ENCODE data around the gene SPG7. TPM values are rescaled to one million over a fixed set of nuclear protein-coding genes. Genes with fewer than 3 reads are reported as not detected.
"Not testable (repeated sequence)": the region's sequence is repeated elsewhere in the genome, so short reads cannot be mapped to it uniquely, and the experiment has no call there.

SPG7 gene
- total RNA-seq, 3 donors from 2014 or later (not counting 1 experiment from before 2014, with no cell fraction given) = 142 to 195 (median 180) TPM

- peak in 2 of 3 donors; percentile 62 to 68 for ATAC-seq
- Mint-ChIP-seq H3K27me3 (ENCODE audit: low read depth in 2 of 2) (no peaks in the 10 kb centered on the region), H3K4me3 (no peak overlapping the region), H3K4me1 (no peaks in the 10 kb centered on the region), H3K27ac (peak overlapping the region in 1 of 2 donors; percentile 47), H3K9me3 (no peaks in the 10 kb centered on the region), H3K36me3 (no peaks in the 10 kb centered on the region)
- TF ChIP-seq CTCF (IDR thresholded peaks at IDR 0.05) = no peak
- H3K36me3 ChIP-seq (ENCODE audit: control insufficient read depth, insufficient read depth, low read length) = no peaks in the 10 kb centered on the region
- 95% methylated on average over 10 of the region's 25 CpGs for WGBS (ENCODE audit: insufficient coverage)
- no peaks in the 10 kb centered on the region for H3K9me3 ChIP-seq (ENCODE audit: control insufficient read depth, insufficient read depth, low read length)
- peak in 1 of 2 donors; percentile 51 for DNase-seq
- intact Hi-C loops (cut with micrococcal nuclease) = no loop called here
- no peak overlapping the region for H3K4me3 ChIP-seq (ENCODE audit: low read length)
- H3K27me3 ChIP-seq (ENCODE audit: control insufficient read depth, insufficient read depth, low read length) = no peaks in the 10 kb centered on the region
- no peaks in the 10 kb centered on the region for H3K4me1 ChIP-seq (ENCODE audit: control insufficient read depth, insufficient read depth, low read length)
- H3K27ac ChIP-seq (ENCODE audit: low read length) = no peak overlapping the region
Observed at GRCh38 chr16:89586853-89587252, 78.7 kb downstream of the SPG7 start.

- DNase-seq; H3K4me1 ChIP-seq (ENCODE audit: control insufficient read depth, insufficient read depth, low read length); H3K4me3 Mint-ChIP-seq; intact Hi-C loops (cut with micrococcal nuclease); H3K36me3 Mint-ChIP-seq; H3K9me3 ChIP-seq (ENCODE audit: control insufficient read depth, insufficient read depth, low read length); H3K27ac ChIP-seq (ENCODE audit: low read length); H3K4me1 Mint-ChIP-seq; H3K9me3 Mint-ChIP-seq; H3K27ac Mint-ChIP-seq; H3K36me3 ChIP-seq (ENCODE audit: control insufficient read depth, insufficient read depth, low read length); ATAC-seq; H3K27me3 ChIP-seq (ENCODE audit: control insufficient read depth, insufficient read depth, low read length); H3K27me3 Mint-ChIP-seq (ENCODE audit: low read depth in 2 of 2); H3K4me3 ChIP-seq (ENCODE audit: low read length): not testable (repeated sequence)
- 97% methylated on average over 20 of the region's 36 CpGs for WGBS (ENCODE audit: insufficient coverage)
Observed at GRCh38 chr16:89587676-89588075, 79.5 kb downstream of the SPG7 start.

GRCh38 chr16:89588413-89589109 lies 80.4 kb downstream of the SPG7 start:
- no peak overlapping the region for H3K27ac ChIP-seq (ENCODE audit: low read length)
- no peaks in the 10 kb centered on the region for H3K27me3 ChIP-seq (ENCODE audit: control insufficient read depth, insufficient read depth, low read length)
- 96% methylated on average over 22 of the region's 26 CpGs for WGBS (ENCODE audit: insufficient coverage)
- no peak for TF ChIP-seq CTCF (IDR thresholded peaks at IDR 0.05)
- Mint-ChIP-seq H3K9me3 (no peaks in the 10 kb centered on the region), H3K27ac (no peak overlapping the region), H3K4me1 (peaks cover 2% of the 10 kb centered on the region in 2 donors), H3K27me3 (ENCODE audit: low read depth in 2 of 2) (no peaks in the 10 kb centered on the region), H3K4me3 (no peak overlapping the region), H3K36me3 (no peaks in the 10 kb centered on the region)
- H3K36me3 ChIP-seq (ENCODE audit: control insufficient read depth, insufficient read depth, low read length) = no peaks in the 10 kb centered on the region
- ATAC-seq (no peak), DNase-seq (no peak)
- H3K9me3 ChIP-seq (ENCODE audit: control insufficient read depth, insufficient read depth, low read length) = no peaks in the 10 kb centered on the region
- H3K4me1 ChIP-seq (ENCODE audit: control insufficient read depth, insufficient read depth, low read length) = peaks cover 6% of the 10 kb centered on the region
- intact Hi-C loops (cut with micrococcal nuclease) = no loop called here
- no peak overlapping the region for H3K4me3 ChIP-seq (ENCODE audit: low read length)

- 84% methylated on average over 21 of the region's 21 CpGs for WGBS (ENCODE audit: insufficient coverage)
- intact Hi-C loops (cut with micrococcal nuclease) = no loop called here
- H3K27me3 ChIP-seq (ENCODE audit: control insufficient read depth, insufficient read depth, low read length) = no peaks in the 10 kb centered on the region
- no peaks in the 10 kb centered on the region for H3K9me3 ChIP-seq (ENCODE audit: control insufficient read depth, insufficient read depth, low read length)
- no peak for DNase-seq
- Mint-ChIP-seq H3K4me1 (peaks cover 6 to 8% of the 10 kb centered on the region in 2 donors), H3K9me3 (no peaks in the 10 kb centered on the region), H3K36me3 (no peaks in the 10 kb centered on the region), H3K27me3 (ENCODE audit: low read depth in 2 of 2) (no peaks in the 10 kb centered on the region), H3K4me3 (no peak overlapping the region), H3K27ac (no peak overlapping the region)
- H3K4me1 ChIP-seq (ENCODE audit: control insufficient read depth, insufficient read depth, low read length) = peaks cover 14% of the 10 kb centered on the region
- no peak for TF ChIP-seq CTCF (IDR thresholded peaks at IDR 0.05)
- H3K4me3 ChIP-seq (ENCODE audit: low read length) = no peak overlapping the region
- H3K27ac ChIP-seq (ENCODE audit: low read length) = no peak overlapping the region
- no peak for ATAC-seq
- H3K36me3 ChIP-seq (ENCODE audit: control insufficient read depth, insufficient read depth, low read length) = no peaks in the 10 kb centered on the region
Observed at GRCh38 chr16:89589241-89589926, 81.2 kb downstream of the SPG7 start.

Measured in natural killer cell (primary cell).